RCC 7860 (cell line): ENCODE data around the gene MYEOV.

Experiments
- DNase-seq: peaks from one replicate; pipeline ENCODE4 v3.0.0-alpha.2; 2015; ENCODE audit warnings: low spot score
- FAIRE-seq: peaks from 2 replicates; lab custom pipeline; 2012; peaks lifted over from hg19 to GRCh38; lab: Jason Lieb, UNC

Gene MYEOV

GRCh38 chr11:69339041-69339733 lies 45.2 kb downstream of the MYEOV start:
- DNase-seq = no peak
- FAIRE-seq = no peak

DNA sequence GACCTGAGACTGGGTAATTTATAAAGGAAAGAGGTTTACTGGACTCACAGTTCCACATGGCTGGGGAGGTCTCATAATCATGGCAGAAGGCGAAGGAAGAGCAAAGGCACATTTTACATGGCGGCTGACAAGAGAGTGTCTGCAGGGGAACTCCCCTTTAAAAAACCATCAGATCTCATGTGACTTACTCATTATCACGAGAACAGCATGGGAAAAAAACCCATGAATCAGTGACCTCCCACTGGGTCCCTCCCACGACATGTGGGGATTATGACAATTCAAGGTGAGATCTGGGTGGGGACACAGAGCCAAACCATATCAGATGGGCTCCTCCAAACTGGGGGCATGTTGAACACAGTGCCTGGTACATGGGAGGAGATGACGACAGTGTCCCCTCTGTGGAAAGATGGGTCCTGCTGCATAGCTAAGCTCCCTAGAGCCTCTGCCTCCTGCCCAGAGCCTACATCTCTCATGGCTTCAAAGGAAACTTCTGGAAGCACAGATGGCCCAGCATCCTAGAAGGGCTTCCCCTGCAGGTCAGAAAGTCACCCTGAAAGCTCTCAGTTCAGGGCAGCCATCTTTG lies 46.1 kb downstream of the MYEOV start:
- no peak for FAIRE-seq

DNA sequence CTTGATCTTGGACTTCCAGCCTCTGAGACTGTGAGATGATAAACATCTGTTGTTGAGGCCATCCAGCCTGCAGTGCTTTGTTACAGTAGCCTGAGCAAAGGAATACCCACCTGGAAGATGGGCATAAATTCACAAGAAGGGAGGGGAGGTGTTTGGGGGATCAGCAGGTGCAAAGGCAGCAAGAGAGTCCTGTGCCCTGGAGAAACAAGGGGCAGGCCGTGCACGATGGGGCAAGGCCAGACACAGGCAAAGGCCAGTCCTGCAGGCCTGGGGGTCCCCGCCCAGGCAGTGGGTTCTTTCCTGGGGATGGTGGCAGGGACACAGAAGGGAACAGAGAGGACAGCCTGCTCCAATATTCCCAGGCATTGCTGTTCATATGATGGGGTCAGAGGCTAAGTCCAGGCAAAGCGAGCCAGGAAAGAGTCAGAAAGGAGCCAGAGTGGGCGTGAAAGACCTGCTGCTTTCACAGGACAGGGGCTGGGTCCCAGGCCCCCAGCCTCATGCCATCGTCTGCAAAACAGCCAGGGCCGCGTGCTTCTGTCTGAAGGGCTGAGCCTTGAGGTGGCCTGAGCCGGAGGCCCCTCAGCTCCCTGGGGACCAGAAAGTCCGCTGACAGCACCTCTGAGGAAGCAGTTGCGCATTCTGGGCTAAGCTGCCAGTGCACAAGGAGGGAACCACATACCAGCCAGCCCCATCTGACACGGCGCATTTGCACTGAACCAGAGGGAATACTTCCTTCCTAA lies 48.8 kb downstream of the MYEOV start:
- no peak for FAIRE-seq

More for the DNA sequence above, 46.1 kb downstream of the MYEOV start:
- no peak for DNase-seq

GRCh38 chr11:69343401-69344321 lies 49.7 kb downstream of the MYEOV start:
- no peak for FAIRE-seq

More for the DNA sequence above, 48.8 kb downstream of the MYEOV start:
- no peak for DNase-seq

DNA sequence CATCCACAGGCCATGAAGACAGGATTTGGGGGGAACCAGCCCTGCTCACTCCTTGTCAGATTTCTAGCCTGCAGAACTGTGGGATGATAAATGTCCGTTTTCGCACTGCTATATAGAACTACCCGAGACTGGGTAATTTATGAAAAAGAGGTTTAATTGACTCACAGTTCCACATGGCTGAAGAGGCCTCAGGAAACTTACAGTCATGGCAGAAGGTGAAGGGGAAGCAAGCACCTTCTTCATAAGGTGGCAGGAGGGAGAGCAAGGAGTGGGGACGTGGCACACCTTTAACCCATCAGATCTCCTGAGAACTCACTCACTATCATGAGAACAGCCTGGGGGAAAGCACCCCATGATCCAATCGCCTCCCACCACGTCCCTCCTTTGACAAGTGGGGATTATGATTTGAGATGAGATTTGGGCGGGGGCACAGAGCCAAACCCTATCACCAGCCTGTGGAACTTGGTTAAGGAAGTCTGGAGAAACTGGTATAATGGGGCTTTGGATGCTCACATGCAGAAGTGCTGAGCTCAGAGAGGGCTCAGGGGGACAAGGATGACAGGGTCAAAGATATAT lies 50.7 kb downstream of the MYEOV start:
- DNase-seq (no peak), FAIRE-seq (no peak)

More at GRCh38 chr11:69343401-69344321, 49.7 kb downstream of the MYEOV start:
- DNase-seq = no peak
